Esophagus squamous epithelium (tissue), 4 donors: Measurements from ENCODE around the gene NAA10.

Experiments
- POLR2A ChIP-seq, 4 donors: fragments of 450-650 bp; IDR thresholded peaks; one replicate each; pipeline ENCODE4 v1.6.1; 2017; ENCODE audit warnings: antibody characterized with exemption in 4 of 4, mild to moderate bottlenecking in 4 of 4, moderate library complexity in 3 of 4
- TF ChIP-seq, protein P1 (sequence below), 6 experiments: fragments of 450-650 bp in 4 of 6; fragments of 200-600 bp in 2 of 6; sonication (generic) in 2 of 6; IDR thresholded peaks; one replicate each; pipeline ENCODE4 v1.5.1; 2016 to 2019; ENCODE audit warnings: antibody characterized with exemption in 6 of 6, mild to moderate bottlenecking in 4 of 6, moderate library complexity in 4 of 6

DNA sequence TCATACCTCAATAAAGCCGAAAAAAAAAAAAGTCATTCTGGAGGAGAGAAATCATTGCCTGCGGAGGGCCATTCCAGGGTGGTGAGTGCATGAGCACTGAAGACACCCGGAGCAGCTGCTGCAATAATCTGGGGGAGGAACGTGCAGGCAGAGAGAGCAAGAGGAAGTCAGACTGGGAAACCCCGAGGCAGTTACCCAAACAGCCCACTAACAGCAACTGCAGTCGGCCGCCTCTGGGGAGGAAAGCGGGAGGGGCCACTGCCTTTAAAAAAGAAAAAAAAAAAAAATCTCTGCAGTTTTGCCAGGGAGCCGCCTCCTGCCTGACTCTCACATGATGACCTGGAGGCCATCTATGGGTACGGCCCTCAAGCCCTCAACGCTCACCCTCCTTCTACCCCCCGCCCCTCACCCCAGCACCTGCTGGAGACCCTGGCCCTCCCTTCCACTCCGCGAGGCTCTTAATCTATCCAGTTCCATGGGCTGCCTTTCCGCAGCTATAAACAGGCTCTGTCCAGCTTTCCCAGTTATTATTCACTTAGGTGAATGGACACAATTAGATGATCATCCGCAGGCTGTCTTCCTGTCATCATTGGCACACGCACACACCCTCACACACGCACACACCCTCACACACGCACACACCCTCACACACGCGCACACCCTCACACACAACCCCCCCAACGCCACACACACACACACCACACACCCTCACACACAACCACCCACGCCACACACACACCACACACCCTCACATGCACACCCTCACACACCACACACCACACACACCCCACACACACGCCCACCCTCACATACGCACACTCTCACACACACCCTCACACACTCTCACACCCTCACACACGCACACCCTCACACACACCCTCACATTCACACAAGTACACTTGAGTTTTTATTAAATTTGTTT, 33.7 kb downstream of the NAA10 start:
- TF ChIP-seq, protein P1, sequence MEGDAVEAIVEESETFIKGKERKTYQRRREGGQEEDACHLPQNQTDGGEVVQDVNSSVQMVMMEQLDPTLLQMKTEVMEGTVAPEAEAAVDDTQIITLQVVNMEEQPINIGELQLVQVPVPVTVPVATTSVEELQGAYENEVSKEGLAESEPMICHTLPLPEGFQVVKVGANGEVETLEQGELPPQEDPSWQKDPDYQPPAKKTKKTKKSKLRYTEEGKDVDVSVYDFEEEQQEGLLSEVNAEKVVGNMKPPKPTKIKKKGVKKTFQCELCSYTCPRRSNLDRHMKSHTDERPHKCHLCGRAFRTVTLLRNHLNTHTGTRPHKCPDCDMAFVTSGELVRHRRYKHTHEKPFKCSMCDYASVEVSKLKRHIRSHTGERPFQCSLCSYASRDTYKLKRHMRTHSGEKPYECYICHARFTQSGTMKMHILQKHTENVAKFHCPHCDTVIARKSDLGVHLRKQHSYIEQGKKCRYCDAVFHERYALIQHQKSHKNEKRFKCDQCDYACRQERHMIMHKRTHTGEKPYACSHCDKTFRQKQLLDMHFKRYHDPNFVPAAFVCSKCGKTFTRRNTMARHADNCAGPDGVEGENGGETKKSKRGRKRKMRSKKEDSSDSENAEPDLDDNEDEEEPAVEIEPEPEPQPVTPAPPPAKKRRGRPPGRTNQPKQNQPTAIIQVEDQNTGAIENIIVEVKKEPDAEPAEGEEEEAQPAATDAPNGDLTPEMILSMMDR (IDR thresholded peaks at IDR 0.05), result no peak
- TF ChIP-seq POLR2A (IDR thresholded peaks at IDR 0.05), result no peak
